Gastroesophageal sphincter (tissue), 4 donors: Measurements from ENCODE around the gene AEN. TPM values are rescaled to one million over a fixed set of nuclear protein-coding genes. Genes with fewer than 3 reads are reported as not detected.

Experiments
- ATAC-seq: fragments of 150-250 bp; one replicate; pipeline ENCODE4 v1.9.1; 2016; ENCODE audit warnings: mild to moderate bottlenecking, moderate library complexity
- H3K27ac ChIP-seq, 4 donors: fragments of 200-600 bp; sonication (generic) in 3 of 4; 1 replicate in 3 of 4; 2 replicates in 1 of 4; pipeline ENCODE4 v1.5.1; 2016 to 2019
- H3K27me3 ChIP-seq: fragments of 200-600 bp; sonication (generic); one replicate; pipeline ENCODE4 v1.5.1; 2019
- H3K36me3 ChIP-seq, 2 donors: fragments of 200-600 bp; sonication (generic); one replicate each; pipeline ENCODE4 v1.5.1; 2019; ENCODE audit warnings: control low read depth in 1 of 2
- H3K4me1 ChIP-seq, 3 donors: fragments of 200-600 bp; sonication (generic); 1 replicate in 2 of 3; 2 replicates in 1 of 3; pipeline ENCODE4 v1.5.1; 2016 to 2019; ENCODE audit warnings: control low read depth in 2 of 3
- H3K4me3 ChIP-seq, 2 donors: fragments of 200-600 bp; sonication (generic); one replicate each; pipeline ENCODE4 v1.5.1; 2019; ENCODE audit warnings: mild to moderate bottlenecking in 1 of 2, moderate library complexity in 1 of 2
- H3K9me3 ChIP-seq, 3 donors: fragments of 200-600 bp; sonication (generic); one replicate each; pipeline ENCODE4 v1.5.1; 2017 to 2019; ENCODE audit warnings: control low read depth in 2 of 3
- CTCF ChIP-seq, 4 experiments: fragments of 200-600 bp in 2 of 4; fragments of 450-650 bp in 2 of 4; sonication (generic) in 1 of 4; IDR thresholded peaks; one replicate each; pipeline ENCODE4 v1.5.1; 2017 to 2019; ENCODE audit warnings: antibody characterized with exemption in 4 of 4, mild to moderate bottlenecking in 2 of 4, moderate library complexity in 2 of 4
- EP300 ChIP-seq: sonication (generic); formaldehyde crosslinking; IDR thresholded peaks from one replicate; pipeline ENCODE4 v1.6.1; 2017; ENCODE audit warnings: antibody characterized with exemption, mild to moderate bottlenecking
- POLR2A ChIP-seq, 2 donors: fragments of 450-650 bp; IDR thresholded peaks; one replicate each; pipeline ENCODE4 v1.6.1; 2017; ENCODE audit warnings: antibody characterized with exemption in 2 of 2, mild to moderate bottlenecking in 2 of 2, moderate library complexity in 1 of 2
- POLR2AphosphoS5 ChIP-seq: sonication (generic); formaldehyde crosslinking; IDR thresholded peaks from one replicate; pipeline ENCODE4 v1.6.1; 2017; ENCODE audit warnings: antibody characterized with exemption
- WGBS, 2 donors: methylation state at CpG; one replicate each; pipeline ENCODE4 v1.1.5; 2018; ENCODE audit warnings: low coverage in 1 of 2; 5-methylcytosine and 5-hydroxymethylcytosine counted together
- total RNA-seq, 4 donors: library from RNA; depleted of rRNA; stranded (reverse); fragments of >200 nt; gene quantifications; one replicate each; pipeline ENCODE4 v1.1.0, GENCODE V29; 2016

AEN gene
- total RNA-seq, 4 donors from 2014 or later = 11.0 to 23.4 (median 18.1) TPM

- no peak for ATAC-seq
- no peak overlapping the region for H3K4me3 ChIP-seq
- peaks cover 0 to 20% (median 0%) of the 10 kb centered on the region in 3 donors for H3K4me1 ChIP-seq
- 66 to 67% methylated on average over 3 to 4 of the region's 4 CpGs for WGBS, 2 donors
- H3K36me3 ChIP-seq = no peaks in the 10 kb centered on the region
- no peak overlapping the region for H3K27ac ChIP-seq
- TF ChIP-seq CTCF (IDR thresholded peaks at IDR 0.05) = no peak
- no peak for TF ChIP-seq EP300
- TF ChIP-seq POLR2A (IDR thresholded peaks at IDR 0.05) = no peak
- TF ChIP-seq POLR2AphosphoS5 = no peak
- no peaks in the 10 kb centered on the region for H3K9me3 ChIP-seq
- H3K27me3 ChIP-seq = peaks cover 22% of the 10 kb centered on the region
Observed at GRCh38 chr15:88661761-88662556, 40.8 kb downstream of the AEN start.

GRCh38 chr15:88663141-88663621 is 42.0 kb downstream of the AEN start:
- no peak for ATAC-seq
- 80 to 96% methylated on average over 1 to 3 of the region's 6 CpGs for WGBS, 2 donors
- no peak overlapping the region for H3K4me3 ChIP-seq
- H3K27me3 ChIP-seq = peaks cover 13% of the 10 kb centered on the region
- TF ChIP-seq POLR2AphosphoS5 (no peak), POLR2A (IDR thresholded peaks at IDR 0.05) (no peak), CTCF (IDR thresholded peaks at IDR 0.05) (no peak), EP300 (no peak)
- H3K36me3 ChIP-seq = no peaks in the 10 kb centered on the region
- no peaks in the 10 kb centered on the region for H3K9me3 ChIP-seq
- H3K27ac ChIP-seq = no peak overlapping the region
- H3K4me1 ChIP-seq = peaks cover 0 to 10% (median 0%) of the 10 kb centered on the region in 3 donors

GRCh38 chr15:88664151-88664778 is 43.1 kb downstream of the AEN start:
- H3K9me3 ChIP-seq = no peaks in the 10 kb centered on the region
- no peaks in the 10 kb centered on the region for H3K36me3 ChIP-seq
- peak in 2 of 4 experiments; percentile 23 to 25 for TF ChIP-seq CTCF (IDR thresholded peaks at IDR 0.05)
- TF ChIP-seq POLR2A (IDR thresholded peaks at IDR 0.05) = no peak
- TF ChIP-seq POLR2AphosphoS5 = no peak
- ATAC-seq = no peak
- H3K4me1 ChIP-seq = peaks cover 0 to 7% (median 0%) of the 10 kb centered on the region in 3 donors
- peaks cover 4% of the 10 kb centered on the region for H3K27me3 ChIP-seq
- H3K4me3 ChIP-seq = no peak overlapping the region
- 78 to 88% methylated on average over 2 of the region's 7 CpGs for WGBS, 2 donors
- H3K27ac ChIP-seq = no peak overlapping the region

GRCh38 chr15:88674661-88675060 is 53.5 kb downstream of the AEN start:
- H3K4me1 ChIP-seq = no peaks in the 10 kb centered on the region
- TF ChIP-seq POLR2AphosphoS5 = no peak
- no peak for TF ChIP-seq EP300
- TF ChIP-seq POLR2A (IDR thresholded peaks at IDR 0.05) = no peak
- TF ChIP-seq CTCF (IDR thresholded peaks at IDR 0.05) = no peak
- no peak overlapping the region for H3K27ac ChIP-seq
- H3K36me3 ChIP-seq = no peaks in the 10 kb centered on the region
- no peaks in the 10 kb centered on the region for H3K9me3 ChIP-seq
- 76 to 83% methylated on average over 3 to 4 of the region's 4 CpGs for WGBS, 2 donors
- no peak for ATAC-seq
- peaks cover 14% of the 10 kb centered on the region for H3K27me3 ChIP-seq
- no peak overlapping the region for H3K4me3 ChIP-seq

GRCh38 chr15:88678755-88679154 is 57.6 kb downstream of the AEN start:
- whole genome bisulfite sequencing, 2 donors = 90 to 96% methylated on average over 4 to 6 of the region's 6 CpGs
- no peak for ATAC-seq

More at GRCh38 chr15:88678755-88679154, 57.6 kb downstream of the AEN start:
- no peaks in the 10 kb centered on the region for H3K36me3 ChIP-seq
- H3K4me3 ChIP-seq = no peak overlapping the region
- H3K27ac ChIP-seq = no peak overlapping the region
- H3K4me1 ChIP-seq = no peaks in the 10 kb centered on the region
- no peak for TF ChIP-seq CTCF (IDR thresholded peaks at IDR 0.05)
- TF ChIP-seq EP300 = no peak
- TF ChIP-seq POLR2A (IDR thresholded peaks at IDR 0.05) = no peak
- no peak for TF ChIP-seq POLR2AphosphoS5
- no peaks in the 10 kb centered on the region for H3K9me3 ChIP-seq
- peaks cover 11% of the 10 kb centered on the region for H3K27me3 ChIP-seq
